Measurements from ENCODE around the gene AARS1. TPM values are rescaled to one million over a fixed set of nuclear protein-coding genes. Genes with fewer than 3 reads are reported as not detected.
"Not testable (repeated sequence)": the region's sequence is repeated elsewhere in the genome, so short reads cannot be mapped to it uniquely, and the experiment has no call there.

Gene AARS1
- 100 to 1,000 TPM in 3 of 4 donors, 10 to 100 TPM in 1; 84.8 to 268 (median 192) TPM for total RNA-seq

DNA sequence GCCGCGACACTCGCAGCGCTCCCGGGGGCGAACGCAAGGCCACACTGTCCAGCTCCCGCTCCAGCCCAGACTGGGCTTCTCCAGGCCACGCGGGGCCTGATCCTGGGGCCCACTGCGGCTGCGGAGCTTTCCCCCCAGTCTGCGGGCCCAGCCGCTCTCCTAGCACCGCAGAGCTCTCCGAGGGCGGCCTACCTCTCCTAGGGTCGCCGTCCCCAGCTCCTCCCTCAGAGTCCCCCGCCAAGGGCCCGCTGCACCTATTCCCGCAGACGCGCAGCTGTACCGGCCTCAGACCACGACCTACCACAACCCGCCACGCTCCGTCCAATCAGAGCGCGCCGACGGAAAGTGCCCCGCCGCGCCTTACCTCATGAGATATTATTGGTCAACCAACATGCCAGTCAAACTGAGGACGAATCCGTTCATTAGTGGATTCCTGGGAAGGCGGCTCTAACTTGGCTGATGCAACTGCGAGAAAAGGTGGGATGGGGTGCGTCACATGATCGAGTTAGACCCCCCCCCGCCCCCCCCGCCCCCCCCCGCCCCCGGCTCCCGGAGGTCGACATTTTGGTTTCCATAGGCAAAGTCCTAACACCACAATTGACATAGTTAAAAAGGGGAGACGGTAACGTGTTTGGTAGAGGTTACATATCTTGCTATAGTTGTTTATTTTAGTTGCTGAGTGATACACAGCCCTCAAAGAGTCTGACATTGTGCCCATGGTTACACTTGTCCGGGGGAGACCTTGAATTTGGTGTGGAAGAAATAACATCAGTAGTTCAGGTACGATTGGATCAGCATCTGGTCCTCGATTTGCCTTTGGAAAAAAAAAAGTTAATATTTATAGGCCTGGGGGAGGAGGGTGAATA is at the start of gene AARS1:
AARS1 (minus strand) TSS at position 278 of the 866 bp plus-strand sequence. CDS start 6,743 bp downstream, outside the sequence.
- no peaks in the 10 kb centered on the region for H3K9me3 ChIP-seq
- H3K4me1 ChIP-seq = peaks cover 9 to 12% of the 10 kb centered on the region in 2 donors
- intact Hi-C loops (cut with DNase I) = no loop called here
- H3K27me3 ChIP-seq = no peaks in the 10 kb centered on the region
- H3K27ac ChIP-seq = peak within 1 kb of the TSS; percentile 73 to 85 (median 84)
- TF ChIP-seq, protein P1, sequence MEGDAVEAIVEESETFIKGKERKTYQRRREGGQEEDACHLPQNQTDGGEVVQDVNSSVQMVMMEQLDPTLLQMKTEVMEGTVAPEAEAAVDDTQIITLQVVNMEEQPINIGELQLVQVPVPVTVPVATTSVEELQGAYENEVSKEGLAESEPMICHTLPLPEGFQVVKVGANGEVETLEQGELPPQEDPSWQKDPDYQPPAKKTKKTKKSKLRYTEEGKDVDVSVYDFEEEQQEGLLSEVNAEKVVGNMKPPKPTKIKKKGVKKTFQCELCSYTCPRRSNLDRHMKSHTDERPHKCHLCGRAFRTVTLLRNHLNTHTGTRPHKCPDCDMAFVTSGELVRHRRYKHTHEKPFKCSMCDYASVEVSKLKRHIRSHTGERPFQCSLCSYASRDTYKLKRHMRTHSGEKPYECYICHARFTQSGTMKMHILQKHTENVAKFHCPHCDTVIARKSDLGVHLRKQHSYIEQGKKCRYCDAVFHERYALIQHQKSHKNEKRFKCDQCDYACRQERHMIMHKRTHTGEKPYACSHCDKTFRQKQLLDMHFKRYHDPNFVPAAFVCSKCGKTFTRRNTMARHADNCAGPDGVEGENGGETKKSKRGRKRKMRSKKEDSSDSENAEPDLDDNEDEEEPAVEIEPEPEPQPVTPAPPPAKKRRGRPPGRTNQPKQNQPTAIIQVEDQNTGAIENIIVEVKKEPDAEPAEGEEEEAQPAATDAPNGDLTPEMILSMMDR (IDR thresholded peaks at IDR 0.05) = peak in 1 of 6 experiments; percentile 17
- peak; percentile 82 to 98 for TF ChIP-seq POLR2A (IDR thresholded peaks at IDR 0.05)
- peak within 1 kb of the TSS; percentile 33 to 63 (median 57) for H3K4me3 ChIP-seq (replicated peaks in 1 of 3)
- 4 to 6% methylated on average over 21 to 25 of the region's 53 CpGs for WGBS, 2 donors
- peak; percentile 97 to 98 for DNase-seq
- H3K36me3 ChIP-seq = peaks cover 0 to 10% of the 10 kb centered on the region in 2 donors

DNA sequence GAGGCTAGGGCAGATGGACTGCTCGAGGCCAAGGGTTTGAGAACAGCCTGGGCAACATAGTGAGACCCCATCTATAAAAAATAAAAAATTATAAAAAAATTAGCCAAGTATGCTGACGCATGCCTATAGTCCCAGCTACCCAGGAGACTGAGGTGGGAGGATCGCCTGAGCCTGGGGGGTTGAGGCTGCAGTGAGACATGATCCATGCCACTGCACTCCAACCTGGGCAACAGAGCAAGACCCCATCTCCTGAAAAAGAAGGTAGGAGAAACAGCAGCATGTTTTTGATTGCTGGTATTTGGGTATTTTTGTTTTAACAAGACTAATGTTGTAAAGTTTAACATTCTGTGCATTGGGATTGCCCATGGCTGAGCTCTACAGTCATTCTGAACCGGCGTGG is 48.5 kb upstream of the AARS1 start:
- no peak overlapping the region for H3K27ac ChIP-seq
- H3K27me3 ChIP-seq = no peaks in the 10 kb centered on the region
- 96 to 97% methylated on average over 5 of the region's 5 CpGs for WGBS, 2 donors
- H3K36me3 ChIP-seq = peaks cover 17 to 20% of the 10 kb centered on the region in 2 donors
- no peaks in the 10 kb centered on the region for H3K9me3 ChIP-seq
- H3K4me1 ChIP-seq = no peaks in the 10 kb centered on the region
- DNase-seq = no peak
- intact Hi-C loops (cut with DNase I) = no loop called here
- TF ChIP-seq POLR2A (IDR thresholded peaks at IDR 0.05) = no peak
- TF ChIP-seq, protein P1 (IDR thresholded peaks at IDR 0.05) = no peak
- no peak overlapping the region for H3K4me3 ChIP-seq (replicated peaks in 1 of 3)

DNA sequence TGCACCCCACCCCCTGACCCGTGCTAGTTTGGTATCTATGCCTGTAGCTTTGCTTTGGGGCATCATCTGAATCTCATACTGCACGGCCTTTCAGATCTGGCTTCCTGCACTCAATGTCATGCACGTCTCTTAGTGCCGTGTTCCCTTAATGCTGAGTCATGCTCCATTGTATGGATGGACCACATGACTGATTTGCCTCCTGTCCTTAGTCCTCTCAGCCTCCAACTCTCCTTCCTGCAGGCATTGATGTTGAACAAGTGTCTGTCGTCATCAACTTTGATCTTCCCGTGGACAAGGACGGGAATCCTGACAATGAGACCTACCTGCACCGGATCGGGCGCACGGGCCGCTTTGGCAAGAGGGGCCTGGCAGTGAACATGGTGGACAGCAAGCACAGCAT is 43.4 kb upstream of the AARS1 start:
- H3K4me1 ChIP-seq; H3K4me3 ChIP-seq (replicated peaks in 1 of 3); H3K9me3 ChIP-seq; intact Hi-C loops (cut with DNase I); H3K27ac ChIP-seq; DNase-seq; H3K27me3 ChIP-seq: not testable (repeated sequence)
- WGBS, 2 donors = 89 to 95% methylated on average over 5 to 7 of the region's 12 CpGs
- peaks cover 43 to 49% of the 10 kb centered on the region in 2 donors for H3K36me3 ChIP-seq

DNA sequence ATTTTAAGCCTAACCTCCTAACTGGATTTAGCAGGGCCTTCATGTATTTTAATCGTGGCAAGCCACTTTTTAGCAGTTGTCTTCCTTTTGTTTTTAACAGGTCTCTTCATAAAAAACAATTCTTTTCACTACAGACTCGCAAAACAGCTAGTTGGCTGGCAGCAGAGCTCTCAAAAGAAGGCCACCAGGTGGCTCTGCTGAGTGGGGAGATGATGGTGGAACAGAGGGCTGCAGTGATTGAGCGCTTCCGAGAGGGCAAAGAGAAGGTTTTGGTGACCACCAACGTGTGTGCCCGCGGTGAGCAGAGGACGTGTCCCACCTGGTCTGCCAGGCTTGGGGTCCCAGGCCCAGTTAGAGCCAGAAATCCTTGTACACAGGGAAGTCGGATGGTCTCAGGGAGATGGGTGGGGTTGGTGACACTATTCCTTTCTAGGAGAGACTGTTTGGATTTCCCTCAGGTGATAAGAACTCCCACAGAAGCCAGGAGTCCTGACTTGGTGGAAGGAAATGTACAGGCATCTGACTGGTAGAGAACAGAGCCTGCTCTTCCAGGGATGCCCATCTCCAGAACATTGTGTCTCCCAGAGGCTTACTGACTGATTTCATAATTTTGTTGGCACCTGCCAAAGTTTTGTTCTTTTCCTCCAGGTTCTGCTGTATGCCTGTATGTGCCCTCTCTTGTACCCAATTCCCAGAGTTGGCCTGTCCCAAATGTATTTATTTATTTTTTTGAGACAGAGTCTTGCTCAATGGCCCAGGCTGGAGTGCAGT is 42.5 kb upstream of the AARS1 start:
- intact Hi-C loops (cut with DNase I) = no loop called here
- Histone ChIP-seq H3K27me3 (no peaks in the 10 kb centered on the region), H3K9me3 (no peaks in the 10 kb centered on the region), H3K36me3 (peaks cover 49% of the 10 kb centered on the region in 2 donors), H3K4me1 (no peaks in the 10 kb centered on the region), H3K27ac (no peak overlapping the region), H3K4me3 (replicated peaks in 1 of 3) (no peak overlapping the region)
- no peak for DNase-seq
- 70 to 83% methylated on average over 9 of the region's 9 CpGs for WGBS, 2 donors
- TF ChIP-seq, protein P1 (IDR thresholded peaks at IDR 0.05) = peak in 3 of 6 experiments; percentile 5 to 35 (median 10)
- TF ChIP-seq POLR2A (IDR thresholded peaks at IDR 0.05) = no peak

DNA sequence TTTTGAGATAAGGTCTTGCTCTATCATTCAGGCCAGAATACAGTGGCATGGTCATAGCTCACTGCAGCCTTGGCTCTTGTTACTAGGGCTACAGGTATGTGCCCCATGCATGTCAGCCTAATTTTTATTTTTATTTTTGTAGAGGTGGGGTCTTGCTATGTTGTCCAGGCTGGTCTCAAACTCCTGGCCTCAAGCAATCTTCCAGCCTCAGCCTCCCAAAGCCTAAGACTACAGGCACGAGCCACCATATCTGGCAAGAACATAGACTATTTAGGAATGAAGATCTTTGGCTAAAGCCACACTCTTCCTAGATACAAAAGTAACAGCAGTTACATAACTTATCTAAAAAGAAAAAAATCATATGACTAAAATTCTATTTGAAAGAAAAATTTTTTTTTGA is 41.8 kb upstream of the AARS1 start:
- intact Hi-C loops (cut with DNase I) = no loop called here
- Histone ChIP-seq H3K27me3 (no peaks in the 10 kb centered on the region), H3K27ac (no peak overlapping the region), H3K9me3 (no peaks in the 10 kb centered on the region), H3K4me1 (no peaks in the 10 kb centered on the region), H3K4me3 (replicated peaks in 1 of 3) (no peak overlapping the region), H3K36me3 (peaks cover 51 to 54% of the 10 kb centered on the region in 2 donors)
- WGBS, 2 donors = 90 to 100% methylated on average over 1 of the region's 1 CpG
- DNase-seq = no peak
- TF ChIP-seq, protein P1 (IDR thresholded peaks at IDR 0.05) = no peak
- no peak for TF ChIP-seq POLR2A (IDR thresholded peaks at IDR 0.05)

All from thyroid gland (tissue), 4 donors.